Liver (tissue), 9 donors: ENCODE data around the gene ARHGEF5. TPM values are rescaled to one million over a fixed set of nuclear protein-coding genes. Genes with fewer than 3 reads are reported as not detected.

Experiments
- DNase-seq: peaks from one replicate; pipeline ENCODE4 v3.0.0-alpha.2; 2017; ENCODE audit warnings: low spot score
- H3K27ac ChIP-seq, 2 donors: one replicate each; pipeline ENCODE4 v1.7.0; 2013; ENCODE audit warnings: inconsistent platforms in 2 of 2, low read length in 2 of 2, control low read depth in 1 of 2, low read depth in 1 of 2, mild to moderate bottlenecking in 1 of 2
- H3K27me3 ChIP-seq, 4 donors: one replicate each; pipeline versions ENCODE4 v1.6.1 to v1.7.0; 2013; ENCODE audit warnings: low read length in 3 of 4, inconsistent platforms in 1 of 4, mild to moderate bottlenecking in 1 of 4, moderate library complexity in 1 of 4; ENCODE audit not compliant: control insufficient read depth in 4 of 4, insufficient read depth in 4 of 4
- H3K36me3 ChIP-seq, 4 donors: one replicate each; pipeline versions ENCODE4 v1.6.1 to v1.7.0; 2013; ENCODE audit warnings: low read length in 3 of 4, mild to moderate bottlenecking in 3 of 4, low read depth in 1 of 4, moderate library complexity in 1 of 4; ENCODE audit not compliant: control insufficient read depth in 4 of 4, insufficient read depth in 3 of 4
- H3K4me1 ChIP-seq, 4 donors: one replicate each; pipeline versions ENCODE4 v1.6.1 to v1.7.0; 2013; ENCODE audit warnings: low read length in 3 of 4, mild to moderate bottlenecking in 3 of 4, moderate library complexity in 1 of 4; ENCODE audit not compliant: control insufficient read depth in 4 of 4, insufficient read depth in 4 of 4
- H3K4me3 ChIP-seq, 3 donors: one replicate each; pipeline versions ENCODE4 v1.6.1 to v1.7.0; 2013; ENCODE audit warnings: low read length in 3 of 3, control low read depth in 1 of 3, low read depth in 1 of 3, mild to moderate bottlenecking in 1 of 3
- H3K9ac ChIP-seq, 2 donors: one replicate each; pipeline ENCODE4 v1.7.0; 2013; ENCODE audit warnings: low read length in 2 of 2, mild to moderate bottlenecking in 2 of 2, moderate library complexity in 2 of 2, control low read depth in 1 of 2, low read depth in 1 of 2
- H3K9me3 ChIP-seq, 4 donors: one replicate each; pipeline versions ENCODE4 v1.6.1 to v1.7.0; 2013; ENCODE audit warnings: low read length in 3 of 4; ENCODE audit not compliant: control insufficient read depth in 4 of 4
- CTCF ChIP-seq: fragments of 150-350 bp; IDR thresholded peaks from 2 replicates; pipeline ENCODE4 v1.5.1; 2017; ENCODE audit warnings: improper control_type of control experiment, low read depth, low read length; ENCODE audit not compliant: missing input control
- EGR1 ChIP-seq, 2 donors: IDR thresholded peaks; 2 replicates each; pipeline ENCODE4 v1.6.1; 2016 to 2018; ENCODE audit warnings: antibody characterized with exemption in 2 of 2, low read depth in 2 of 2
- FOXA1 ChIP-seq: IDR thresholded peaks from 2 replicates; pipeline ENCODE4 v1.6.1; 2016; ENCODE audit warnings: antibody characterized with exemption
- FOXA2 ChIP-seq: IDR thresholded peaks from 2 replicates; pipeline ENCODE4 v1.6.1; 2016; ENCODE audit warnings: antibody characterized with exemption
- GABPA ChIP-seq, 2 donors: IDR thresholded peaks in 1 of 2; conservative IDR thresholded peaks in 1 of 2; 2 replicates each; pipeline ENCODE4 v1.6.1; 2016; ENCODE audit warnings: antibody characterized with exemption in 2 of 2, mild to moderate bottlenecking in 1 of 2, moderate library complexity in 1 of 2
- HNF4A ChIP-seq, 2 donors: conservative IDR thresholded peaks; 2 replicates each; pipeline ENCODE4 v1.6.1; 2016; ENCODE audit warnings: antibody characterized with exemption in 2 of 2, mild to moderate bottlenecking in 2 of 2
- HNF4G ChIP-seq: IDR thresholded peaks from 2 replicates; pipeline ENCODE4 v1.6.1; 2016; ENCODE audit warnings: antibody characterized with exemption
- JUND ChIP-seq, 2 donors: IDR thresholded peaks; 2 replicates each; pipeline ENCODE4 v1.6.1; 2016; ENCODE audit warnings: antibody characterized with exemption in 2 of 2
- MAX ChIP-seq: IDR thresholded peaks from 2 replicates; pipeline ENCODE4 v1.6.1; 2016; ENCODE audit warnings: antibody characterized with exemption
- NR2F2 ChIP-seq: IDR thresholded peaks from 2 replicates; pipeline ENCODE4 v1.6.1; 2016; ENCODE audit warnings: antibody characterized with exemption
- RAD21 ChIP-seq, 2 donors: IDR thresholded peaks; 2 replicates each; pipeline ENCODE4 v1.6.1; 2016; ENCODE audit warnings: antibody characterized with exemption in 2 of 2, mild to moderate bottlenecking in 2 of 2
- REST ChIP-seq: IDR thresholded peaks from 2 replicates; pipeline ENCODE4 v1.6.1; 2016; ENCODE audit warnings: antibody characterized with exemption, mild to moderate bottlenecking
- RXRA ChIP-seq, 2 donors: IDR thresholded peaks; 2 replicates each; pipeline ENCODE4 v1.6.1; 2017 to 2018; ENCODE audit warnings: antibody characterized with exemption in 2 of 2, mild to moderate bottlenecking in 1 of 2
- SP1 ChIP-seq: IDR thresholded peaks from 2 replicates; pipeline ENCODE4 v1.6.1; 2018; ENCODE audit warnings: antibody characterized with exemption, mild to moderate bottlenecking
- TAF1 ChIP-seq: conservative IDR thresholded peaks from 2 replicates; pipeline ENCODE4 v1.6.1; 2016; ENCODE audit warnings: antibody characterized with exemption, mild to moderate bottlenecking
- YY1 ChIP-seq: IDR thresholded peaks from 2 replicates; pipeline ENCODE4 v1.6.1; 2016; ENCODE audit warnings: antibody characterized with exemption, mild to moderate bottlenecking
- ZBTB33 ChIP-seq: IDR thresholded peaks from 2 replicates; pipeline ENCODE4 v1.6.1; 2016; ENCODE audit warnings: antibody characterized with exemption
- WGBS: extraction: QIAGEN DNeasy Blood & Tissue Kit; methylation state at CpG from one replicate; pipeline ENCODE4 v1.1.7; 2013; 5-methylcytosine and 5-hydroxymethylcytosine counted together
- polyA plus RNA-seq, 2 donors: library from polyadenylated mRNA; stranded (reverse) in 1 of 2; unstranded in 1 of 2; fragments of 200-250 nt in 1 of 2; fragments of >200 nt in 1 of 2; fragmentation: Nextera tagmentation in 1 of 2; extraction: Ambion mirVana in 1 of 2; gene quantifications; one replicate each; pipeline versions ENCODE4 v1.2.1 to v1.2.3, GENCODE V29; 2013 to 2015
- total RNA-seq, 2 donors: library from RNA; depleted of rRNA; stranded (reverse); fragments of >200 nt; gene quantifications; one replicate each; pipeline ENCODE4 v1.2.3, GENCODE V29; 2014
- donor health status: healthy.
- donor health status: healthy.
- donor health status: healthy.
- donor health status: healthy.
- donor health status: healthy.

ARHGEF5 gene
- total and polyA plus RNA-seq, 4 donors: 3.5 to 8.4 (median 4.8) TPM

GRCh38 chr7:144384071-144384470 lies 28.9 kb downstream of the ARHGEF5 start:
- Histone ChIP-seq H3K27ac (no peak overlapping the region), H3K9me3 (no peaks in the 10 kb centered on the region), H3K9ac (no peak overlapping the region), H3K27me3 (no peaks in the 10 kb centered on the region), H3K4me3 (no peak overlapping the region), H3K4me1 (peaks cover 0 to 3% (median 0%) of the 10 kb centered on the region in 4 donors), H3K36me3 (peaks cover 0 to 8% (median 3%) of the 10 kb centered on the region in 4 donors)
- WGBS: 44% methylated on average over 4 of the region's 4 CpGs
- no peak for DNase-seq
- no peak for TF ChIP-seq TAF1
- no peak for TF ChIP-seq YY1
- no peak for TF ChIP-seq GABPA (IDR thresholded peaks at IDR 0.05 in 1 of 2, conservative IDR thresholded peaks at IDR 0.05 in 1 of 2)
- no peak for TF ChIP-seq FOXA2
- no peak for TF ChIP-seq REST
- TF ChIP-seq SP1: no peak
- no peak for TF ChIP-seq FOXA1
- TF ChIP-seq RAD21 (IDR thresholded peaks at IDR 0.05): no peak
- no peak for TF ChIP-seq HNF4G
- no peak for TF ChIP-seq RXRA (IDR thresholded peaks at IDR 0.05)
- TF ChIP-seq MAX: no peak
- no peak for TF ChIP-seq HNF4A (conservative IDR thresholded peaks at IDR 0.05)
- TF ChIP-seq ZBTB33: no peak
- no peak for TF ChIP-seq CTCF
- no peak for TF ChIP-seq JUND (IDR thresholded peaks at IDR 0.05)
- no peak for TF ChIP-seq EGR1 (IDR thresholded peaks at IDR 0.05; ENCODE audit: low read depth in 2 of 2)

GRCh38 chr7:144384555-144385245 lies 29.5 kb downstream of the ARHGEF5 start:
- no peak overlapping the region for H3K9ac ChIP-seq
- DNase-seq: no peak
- 76% methylated on average over 12 of the region's 12 CpGs for WGBS
- TF ChIP-seq JUND (IDR thresholded peaks at IDR 0.05) (no peak), RXRA (IDR thresholded peaks at IDR 0.05) (no peak), NR2F2 (no peak), YY1 (no peak), RAD21 (IDR thresholded peaks at IDR 0.05) (no peak), FOXA1 (no peak), HNF4A (conservative IDR thresholded peaks at IDR 0.05) (no peak), ZBTB33 (no peak), SP1 (no peak), MAX (no peak), REST (no peak)

More at GRCh38 chr7:144384555-144385245, 29.5 kb downstream of the ARHGEF5 start:
- Histone ChIP-seq H3K36me3 (peaks cover 0 to 5% (median 1%) of the 10 kb centered on the region in 4 donors), H3K4me3 (no peak overlapping the region), H3K4me1 (peaks cover 0 to 3% (median 0%) of the 10 kb centered on the region in 4 donors), H3K9me3 (no peaks in the 10 kb centered on the region), H3K27me3 (no peaks in the 10 kb centered on the region), H3K27ac (no peak overlapping the region)
